SK-N-SH treated with all-trans-retinoic acid at 6 μM for 48 hours (cell line): ENCODE results near the gene CBY2.

Experiments used
- CSDC2 ChIP-seq: fragments of 250-450 bp; sonication (Bioruptor Pico); IDR thresholded peaks from 2 replicates; pipeline ENCODE4 v1.5.0; 2020; ENCODE audit warnings: mild to moderate bottlenecking, moderate library complexity
- RARB ChIP-seq: fragments of 250-450 bp; sonication (Bioruptor Pico); IDR thresholded peaks from 2 replicates; pipeline ENCODE4 v1.8.0; 2021; ENCODE audit warnings: mild to moderate bottlenecking, moderate library complexity
- ZFP30 ChIP-seq: fragments of 450-650 bp; formaldehyde crosslinking; IDR thresholded peaks from 2 replicates; pipeline ENCODE4 v1.5.0; 2022; ENCODE audit warnings: mild to moderate bottlenecking, moderate library complexity
- TF ChIP-seq, protein P1 (sequence below): fragments of 250-450 bp; sonication (Bioruptor Pico); IDR thresholded peaks from 2 replicates; pipeline ENCODE4 v1.8.0; 2020; ENCODE audit warnings: mild to moderate bottlenecking, moderate library complexity, borderline replicate concordance

GRCh38 chr13:45714170-45714569 is 12.1 kb downstream of the CBY2 start:
- TF ChIP-seq RARB (CRISPR knock-in tag): no peak
- no peak for TF ChIP-seq ZFP30 (CRISPR knock-in tag)
- TF ChIP-seq, protein P1, sequence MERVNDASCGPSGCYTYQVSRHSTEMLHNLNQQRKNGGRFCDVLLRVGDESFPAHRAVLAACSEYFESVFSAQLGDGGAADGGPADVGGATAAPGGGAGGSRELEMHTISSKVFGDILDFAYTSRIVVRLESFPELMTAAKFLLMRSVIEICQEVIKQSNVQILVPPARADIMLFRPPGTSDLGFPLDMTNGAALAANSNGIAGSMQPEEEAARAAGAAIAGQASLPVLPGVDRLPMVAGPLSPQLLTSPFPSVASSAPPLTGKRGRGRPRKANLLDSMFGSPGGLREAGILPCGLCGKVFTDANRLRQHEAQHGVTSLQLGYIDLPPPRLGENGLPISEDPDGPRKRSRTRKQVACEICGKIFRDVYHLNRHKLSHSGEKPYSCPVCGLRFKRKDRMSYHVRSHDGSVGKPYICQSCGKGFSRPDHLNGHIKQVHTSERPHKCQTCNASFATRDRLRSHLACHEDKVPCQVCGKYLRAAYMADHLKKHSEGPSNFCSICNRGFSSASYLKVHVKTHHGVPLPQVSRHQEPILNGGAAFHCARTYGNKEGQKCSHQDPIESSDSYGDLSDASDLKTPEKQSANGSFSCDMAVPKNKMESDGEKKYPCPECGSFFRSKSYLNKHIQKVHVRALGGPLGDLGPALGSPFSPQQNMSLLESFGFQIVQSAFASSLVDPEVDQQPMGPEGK: no peak
- no peak for TF ChIP-seq CSDC2 (CRISPR knock-in tag)
